SJCRH30 (cell line): ENCODE data around the gene KRTAP2-4. TPM values are rescaled to one million over a fixed set of nuclear protein-coding genes. Genes with fewer than 3 reads are reported as not detected.

Source experiments
- DNase-seq, 2 experiments: peaks; one replicate each; pipeline ENCODE4 v3.0.0-alpha.2; 2015 to 2020
- H3K27ac ChIP-seq: fragments of 250-450 bp; sonication (Bioruptor Pico); 2 replicates; pipeline ENCODE4 v1.5.1; 2020; ENCODE audit warnings: mild to moderate bottlenecking, moderate library complexity
- H3K27me3 ChIP-seq: fragments of 250-450 bp; sonication (Bioruptor Pico); 2 replicates; pipeline ENCODE4 v1.5.1; 2020; ENCODE audit warnings: mild to moderate bottlenecking, moderate library complexity
- H3K36me3 ChIP-seq: fragments of 250-450 bp; sonication (Bioruptor Pico); 2 replicates; pipeline ENCODE4 v1.5.1; 2020; ENCODE audit warnings: mild to moderate bottlenecking, moderate library complexity
- H3K4me1 ChIP-seq: fragments of 250-450 bp; sonication (Bioruptor Pico); 2 replicates; pipeline ENCODE4 v1.5.1; 2020; ENCODE audit warnings: mild to moderate bottlenecking, moderate library complexity
- H3K4me3 ChIP-seq: fragments of 250-450 bp; sonication (Bioruptor Pico); 2 replicates; pipeline ENCODE4 v1.5.1; 2020; ENCODE audit warnings: mild to moderate bottlenecking, moderate library complexity
- H3K9me3 ChIP-seq: fragments of 250-450 bp; sonication (Bioruptor Pico); replicated peaks from 2 replicates; pipeline ENCODE4 v1.5.1; 2020; ENCODE audit warnings: mild to moderate bottlenecking, moderate library complexity
- total RNA-seq: library from RNA; depleted of rRNA; stranded (reverse); fragments of >200 nt; shearing (Covaris generic); gene quantifications from 2 replicates; pipeline ENCODE4 v1.2.3, GENCODE V29; 2014; rRNA removed

The KRTAP2-4 gene
- total RNA-seq, 1 experiment from 2014 or later, result not detected

GRCh38 chr17:41029633-41030245 lies 35.9 kb downstream of the KRTAP2-4 start, which contains the start of gene KRTAP1-4:
TSS of gene KRTAP1-4 (minus strand) at chr17:41030195. CDS start at chr17:41030078, 117 bp downstream.
- no peak for DNase-seq
- no peaks in the 10 kb centered on the region for H3K36me3 ChIP-seq
- no peak within 1 kb of the TSS for H3K4me3 ChIP-seq

GRCh38 chr17:41026715-41027471 lies 38.8 kb downstream of the KRTAP2-4 start, which contains the start of gene KRTAP1-5:
TSS of gene KRTAP1-5 (minus strand) at chr17:41027208. CDS start at chr17:41027155, 53 bp downstream.
- Histone ChIP-seq H3K36me3 (no peaks in the 10 kb centered on the region), H3K27ac (no peak within 1 kb of the TSS), H3K9me3 (0 out of 2 replicates have a peak, but pooled peaks cover 5% of the 10 kb centered on the region), H3K4me3 (no peak within 1 kb of the TSS), H3K27me3 (no peaks in the 10 kb centered on the region), H3K4me1 (no peaks in the 10 kb centered on the region)
- peak; percentile 24 to 36 for DNase-seq

More at GRCh38 chr17:41029633-41030245, 35.9 kb downstream of the KRTAP2-4 start, which contains the start of gene KRTAP1-4:
- no peaks in the 10 kb centered on the region for H3K27me3 ChIP-seq
- H3K4me1 ChIP-seq, result no peaks in the 10 kb centered on the region; the same call in 1 of the 2 replicates
- no peak within 1 kb of the TSS for H3K27ac ChIP-seq
- no peaks in the 10 kb centered on the region for H3K9me3 ChIP-seq

- H3K9me3 ChIP-seq, result 0 out of 2 replicates have a peak, but pooled peaks cover 5% of the 10 kb centered on the region
- DNase-seq, result no peak
- H3K36me3 ChIP-seq, result no peaks in the 10 kb centered on the region
- no peaks in the 10 kb centered on the region for H3K27me3 ChIP-seq
- H3K4me3 ChIP-seq, result no peak overlapping the region
- no peak overlapping the region for H3K27ac ChIP-seq
- H3K4me1 ChIP-seq, result no peaks in the 10 kb centered on the region
These were observed 41.0 kb downstream of the KRTAP2-4 start for GRCh38 chr17:41024697-41025096.

GRCh38 chr17:41020336-41020735 lies 45.3 kb downstream of the KRTAP2-4 start:
- Histone ChIP-seq H3K9me3 (0 out of 2 replicates have a peak, but pooled peaks cover 5% of the 10 kb centered on the region), H3K4me1 (no peaks in the 10 kb centered on the region), H3K4me3 (no peak overlapping the region), H3K27me3 (no peaks in the 10 kb centered on the region), H3K36me3 (no peaks in the 10 kb centered on the region), H3K27ac (no peak overlapping the region)
- DNase-seq, result no peak

GRCh38 chr17:41019415-41019814 lies 46.3 kb downstream of the KRTAP2-4 start:
- no peak overlapping the region for H3K27ac ChIP-seq
- no peak overlapping the region for H3K4me3 ChIP-seq
- no peaks in the 10 kb centered on the region for H3K4me1 ChIP-seq
- DNase-seq, result no peak
- H3K27me3 ChIP-seq, result no peaks in the 10 kb centered on the region
- no peaks in the 10 kb centered on the region for H3K36me3 ChIP-seq
- H3K9me3 ChIP-seq, result 0 out of 2 replicates have a peak, but pooled peaks cover 5% of the 10 kb centered on the region

GRCh38 chr17:41018541-41018940 lies 47.1 kb downstream of the KRTAP2-4 start:
- Histone ChIP-seq H3K27me3 (no peaks in the 10 kb centered on the region), H3K36me3 (no peaks in the 10 kb centered on the region), H3K9me3 (0 out of 2 replicates have a peak, but pooled peaks cover 5% of the 10 kb centered on the region), H3K4me3 (no peak overlapping the region), H3K4me1 (peaks cover 8% of the 10 kb centered on the region), H3K27ac (no peak overlapping the region)
- DNase-seq, result no peak

GRCh38 chr17:41016578-41017215 lies 49.0 kb downstream of the KRTAP2-4 start:
- DNase-seq, result no peak
- Histone ChIP-seq H3K36me3 (no peaks in the 10 kb centered on the region), H3K27me3 (no peaks in the 10 kb centered on the region), H3K4me3 (no peak overlapping the region), H3K4me1 (peaks cover 17% of the 10 kb centered on the region), H3K27ac (no peak overlapping the region), H3K9me3 (no peaks in the 10 kb centered on the region)

GRCh38 chr17:41015454-41015853 lies 50.2 kb downstream of the KRTAP2-4 start:
- H3K27ac ChIP-seq, result no peak overlapping the region
- H3K4me1 ChIP-seq, result peaks cover 17% of the 10 kb centered on the region
- no peak for DNase-seq
- H3K36me3 ChIP-seq, result no peaks in the 10 kb centered on the region
- H3K27me3 ChIP-seq, result no peaks in the 10 kb centered on the region
- no peaks in the 10 kb centered on the region for H3K9me3 ChIP-seq
- H3K4me3 ChIP-seq, result no peak overlapping the region

Other genes starting within 250 kb of the KRTAP2-4 start
- 20.4 and 22.5 TPM in 2 replicates for gene KRT10, start 243.3 kb downstream of the KRTAP2-4 start, total RNA-seq
- not detected in 2 replicates for gene KRT12, start 198.7 kb downstream of the KRTAP2-4 start, total RNA-seq
- gene KRT20, start 180.6 kb downstream of the KRTAP2-4 start, total RNA-seq, result 0.08 and 0.28 TPM in 2 replicates
- gene KRT23, start 128.2 kb downstream of the KRTAP2-4 start, total RNA-seq, result not detected in 2 replicates
- not detected in 2 replicates for gene KRT39, start 98.9 kb downstream of the KRTAP2-4 start, total RNA-seq
- not detected in 2 replicates for gene KRT40, start 81.6 kb downstream of the KRTAP2-4 start, total RNA-seq
- gene KRTAP3-3, start 71.7 kb downstream of the KRTAP2-4 start, total RNA-seq, result not detected in 2 replicates
- not detected in 2 replicates for gene KRTAP3-2, start 66.0 kb downstream of the KRTAP2-4 start, total RNA-seq
- not detected in 2 replicates for gene KRTAP3-1, start 56.8 kb downstream of the KRTAP2-4 start, total RNA-seq
- not detected in 2 replicates for gene KRTAP1-5, start 38.7 kb downstream of the KRTAP2-4 start, total RNA-seq
- not detected in 2 replicates for gene KRTAP1-4, start 35.7 kb downstream of the KRTAP2-4 start, total RNA-seq
- not detected in 2 replicates for gene KRTAP1-3, start 31.0 kb downstream of the KRTAP2-4 start, total RNA-seq
- gene KRTAP1-1, start 24.4 kb downstream of the KRTAP2-4 start, total RNA-seq, result not detected in 2 replicates
- gene KRTAP2-1, start 18.6 kb downstream of the KRTAP2-4 start, total RNA-seq, result not detected in 2 replicates
- not detected in 2 replicates for gene KRTAP2-2, start 10.6 kb downstream of the KRTAP2-4 start, total RNA-seq
- not detected in 2 replicates for gene KRTAP2-3, start 5.8 kb downstream of the KRTAP2-4 start, total RNA-seq
- 0.18 TPM in 1 of 2 replicates, not detected in the other for gene KRTAP4-7, start 18.3 kb upstream of the KRTAP2-4 start, total RNA-seq
- not detected in 2 replicates for gene KRTAP4-8, start 32.3 kb upstream of the KRTAP2-4 start, total RNA-seq
- gene KRTAP4-16, start 36.3 kb upstream of the KRTAP2-4 start, total RNA-seq, result not detected in 2 replicates
- gene KRTAP4-9, start 39.5 kb upstream of the KRTAP2-4 start, total RNA-seq, result not detected in 2 replicates
- not detected in 2 replicates for gene KRTAP4-11, start 52.5 kb upstream of the KRTAP2-4 start, total RNA-seq
- 0.22 TPM in 1 of 2 replicates, not detected in the other for gene KRTAP4-12, start 58.3 kb upstream of the KRTAP2-4 start, total RNA-seq
- gene KRTAP4-6, start 74.7 kb upstream of the KRTAP2-4 start, total RNA-seq, result not detected in 2 replicates
- gene KRTAP4-5, start 83.9 kb upstream of the KRTAP2-4 start, total RNA-seq, result not detected in 2 replicates
- gene KRTAP4-4, start 94.9 kb upstream of the KRTAP2-4 start, total RNA-seq, result not detected in 2 replicates
- gene KRTAP4-3, start 102.3 kb upstream of the KRTAP2-4 start, total RNA-seq, result not detected in 2 replicates
- gene KRTAP4-2, start 112.3 kb upstream of the KRTAP2-4 start, total RNA-seq, result 0.14 TPM in 1 of 2 replicates, not detected in the other
- gene KRTAP4-1, start 119.0 kb upstream of the KRTAP2-4 start, total RNA-seq, result not detected in 2 replicates
- not detected in 2 replicates for gene KRTAP9-1, start 124.0 kb upstream of the KRTAP2-4 start, total RNA-seq
- gene KRTAP9-2, start 160.8 kb upstream of the KRTAP2-4 start, total RNA-seq, result not detected in 2 replicates
- not detected in 2 replicates for gene KRTAP9-3, start 166.6 kb upstream of the KRTAP2-4 start, total RNA-seq
- not detected in 2 replicates for gene KRTAP9-8, start 172.1 kb upstream of the KRTAP2-4 start, total RNA-seq
- gene KRTAP9-4, start 183.8 kb upstream of the KRTAP2-4 start, total RNA-seq, result 0.10 TPM in 1 of 2 replicates, not detected in the other
- gene KRTAP9-9, start 189.5 kb upstream of the KRTAP2-4 start, total RNA-seq, result not detected in 2 replicates
- gene KRTAP9-6, start 199.5 kb upstream of the KRTAP2-4 start, total RNA-seq, result not detected in 2 replicates
- not detected in 2 replicates for gene KRTAP9-7, start 209.8 kb upstream of the KRTAP2-4 start, total RNA-seq
- gene KRTAP29-1, start 237.0 kb upstream of the KRTAP2-4 start, total RNA-seq, result not detected in 2 replicates
- gene KRTAP16-1, start 243.4 kb upstream of the KRTAP2-4 start, total RNA-seq, result not detected in 2 replicates
- gene KRTAP17-1, start 249.8 kb upstream of the KRTAP2-4 start, total RNA-seq, result not detected in 2 replicates